NCI-H1048 (cell line): Measurements from ENCODE around the gene LYAR.

Experiments used
- DNase-seq: peaks from one replicate; lab custom pipeline; 2025; lab: John Stamatoyannopoulos, UW

Gene LYAR

GRCh38 chr4:4289941-4290850, at the start of gene LYAR, which contains the start of gene ZBTB49:
Gene LYAR, minus strand, starts transcription at chr4:4290154. Its CDS starts 6,412 bp downstream, at chr4:4283742.
Gene ZBTB49, plus strand, starts transcription at chr4:4290251. Its CDS starts 9,695 bp downstream, at chr4:4299946.
- peak; percentile 72 for DNase-seq

DNA sequence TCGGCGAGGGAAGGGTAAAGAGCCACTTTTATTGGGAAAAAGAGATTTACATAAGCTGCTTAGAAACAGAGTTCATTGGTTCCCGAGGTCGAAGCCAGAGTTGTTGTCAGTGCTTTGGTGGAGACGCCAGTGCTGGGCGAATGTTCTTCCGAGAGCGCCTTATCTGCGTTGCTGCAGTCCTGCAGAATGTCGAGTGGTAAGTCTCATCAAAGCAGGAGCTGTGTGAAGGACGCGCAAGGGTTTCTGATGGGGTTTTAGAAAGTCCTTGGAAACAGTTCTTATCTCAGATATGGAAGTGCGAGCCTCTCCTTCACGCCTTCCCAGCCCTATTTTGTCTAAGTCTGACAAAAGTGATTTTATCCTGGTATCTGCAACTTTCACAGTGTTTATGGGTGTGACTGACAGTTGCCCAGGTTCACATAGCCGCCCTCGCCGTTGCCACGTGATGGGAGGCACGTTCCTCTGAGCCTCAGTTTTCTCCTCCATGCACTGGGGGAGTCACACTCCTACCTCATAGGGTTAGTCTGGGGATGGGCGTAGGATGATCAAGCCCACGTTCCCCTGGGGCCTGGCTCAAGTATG, 49.6 kb upstream of the LYAR start:
- no peak for DNase-seq

GRCh38 chr4:4338210-4339001, 48.5 kb upstream of the LYAR start:
- DNase-seq: no peak

DNA sequence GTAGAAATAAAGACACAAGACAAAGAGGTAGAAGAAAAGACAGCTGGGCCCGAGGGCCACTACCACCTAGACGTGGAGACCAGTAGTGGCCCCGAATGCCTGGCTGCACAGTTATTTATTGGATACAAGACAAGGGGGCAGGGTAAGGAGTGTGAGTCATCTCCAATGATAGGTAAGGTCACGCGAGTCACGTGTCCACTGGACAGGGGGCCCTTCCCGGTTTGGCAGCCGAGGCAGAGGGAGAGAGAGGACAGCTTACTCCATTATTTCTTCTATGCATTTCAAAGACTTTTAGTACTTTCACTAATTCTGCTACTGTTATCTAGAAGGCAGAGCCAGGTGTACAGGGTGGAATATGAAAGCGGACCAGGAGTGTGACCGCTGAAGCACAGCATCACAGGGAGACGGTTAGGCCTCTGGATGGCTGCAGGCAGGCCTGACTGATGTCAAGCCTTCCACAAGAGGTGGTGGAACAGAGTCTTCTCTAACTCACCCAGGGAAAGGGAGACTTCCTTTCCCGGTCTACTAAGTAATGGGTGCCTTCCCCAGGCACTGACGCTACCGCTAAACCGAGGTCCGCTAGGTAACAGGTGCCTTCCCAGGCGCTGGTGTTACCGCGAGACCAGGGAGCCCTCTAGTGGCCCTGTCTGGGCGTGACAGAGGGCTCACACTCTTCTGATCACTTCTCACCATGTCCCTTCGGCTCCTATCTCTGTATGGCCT, 45.0 kb upstream of the LYAR start:
- DNase-seq: no peak

DNA sequence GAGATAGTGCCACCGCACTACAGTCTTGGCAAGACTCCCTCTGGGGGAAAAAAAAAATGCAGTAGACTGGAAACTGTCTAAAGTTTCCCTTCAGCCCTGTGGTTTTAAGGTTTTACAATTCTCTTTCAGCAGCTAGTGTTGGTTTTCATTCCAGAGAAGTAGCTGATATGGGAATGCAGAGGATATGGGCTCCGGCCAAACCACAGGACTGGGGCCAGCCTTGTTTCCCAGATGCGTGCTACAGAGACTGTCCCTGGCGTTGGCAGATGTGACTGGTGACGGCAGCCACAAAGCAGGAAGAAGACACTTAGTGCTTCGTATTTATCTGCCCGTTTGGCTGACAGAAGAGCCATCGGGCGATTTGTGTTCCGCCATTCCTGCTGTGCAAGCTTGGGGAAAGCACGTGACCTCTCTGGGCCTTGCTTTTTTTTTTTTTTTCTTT, 43.3 kb upstream of the LYAR start:
- no peak for DNase-seq

GRCh38 chr4:4332529-4332928, 42.6 kb upstream of the LYAR start:
- DNase-seq: no peak

DNA sequence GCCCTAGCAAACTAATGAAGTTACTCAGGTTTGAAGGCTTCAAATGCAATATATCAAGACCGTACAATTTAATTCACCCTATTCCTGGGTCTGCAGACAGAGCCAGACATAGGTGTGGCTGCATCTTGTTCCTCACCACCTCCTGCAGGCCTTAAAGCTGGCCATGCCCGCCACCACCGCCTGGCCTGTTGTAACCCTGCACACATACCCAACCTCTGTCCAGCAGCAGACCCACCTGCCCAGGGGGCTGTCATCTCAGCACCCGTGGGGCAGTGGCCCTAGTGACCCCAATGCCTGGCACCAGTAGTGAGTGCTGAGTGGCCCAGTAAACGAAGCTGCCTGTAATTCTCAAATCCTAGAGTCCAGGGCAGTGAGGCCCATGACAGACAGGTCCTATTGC, 40.8 kb upstream of the LYAR start:
- no peak for DNase-seq

DNA sequence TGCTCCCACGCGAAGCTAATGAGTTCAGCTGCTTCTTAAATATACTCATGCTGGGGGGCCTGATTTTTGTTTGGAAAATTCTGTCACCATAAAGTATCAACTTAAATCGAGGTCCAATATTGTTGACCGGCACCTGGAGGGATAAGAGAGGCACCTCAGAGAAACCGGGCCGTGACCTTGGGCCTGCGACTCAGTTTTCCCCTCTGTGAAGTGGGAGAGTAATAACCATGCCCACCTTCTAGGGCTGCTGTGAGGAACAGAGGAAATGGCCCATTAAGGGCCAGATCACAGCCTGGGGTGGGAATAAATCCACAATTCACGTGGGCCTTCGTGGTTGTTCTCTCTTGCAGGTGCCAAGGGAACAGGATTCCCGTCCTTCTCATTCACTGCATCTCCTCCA, 39.5 kb upstream of the LYAR start:
- no peak for DNase-seq

DNA sequence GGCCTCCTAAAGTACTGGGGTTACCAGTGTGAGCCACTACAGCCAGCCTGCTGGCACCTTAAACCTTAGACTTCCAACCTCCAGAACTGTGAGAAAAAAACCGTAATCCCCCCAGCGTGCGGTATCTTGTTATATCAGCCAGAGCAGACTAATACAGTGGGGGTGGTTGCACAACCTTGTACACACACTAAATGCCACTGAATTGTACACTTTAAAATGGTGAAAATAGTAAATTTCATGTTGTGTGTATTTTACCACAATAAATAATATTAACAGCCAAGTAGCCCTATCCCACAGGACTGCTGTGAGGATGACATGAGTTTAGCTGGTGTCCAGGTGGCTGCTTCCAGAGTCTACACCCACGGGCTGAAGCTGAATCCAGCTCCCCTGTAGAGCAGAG, 38.9 kb upstream of the LYAR start:
- DNase-seq: no peak

DNA sequence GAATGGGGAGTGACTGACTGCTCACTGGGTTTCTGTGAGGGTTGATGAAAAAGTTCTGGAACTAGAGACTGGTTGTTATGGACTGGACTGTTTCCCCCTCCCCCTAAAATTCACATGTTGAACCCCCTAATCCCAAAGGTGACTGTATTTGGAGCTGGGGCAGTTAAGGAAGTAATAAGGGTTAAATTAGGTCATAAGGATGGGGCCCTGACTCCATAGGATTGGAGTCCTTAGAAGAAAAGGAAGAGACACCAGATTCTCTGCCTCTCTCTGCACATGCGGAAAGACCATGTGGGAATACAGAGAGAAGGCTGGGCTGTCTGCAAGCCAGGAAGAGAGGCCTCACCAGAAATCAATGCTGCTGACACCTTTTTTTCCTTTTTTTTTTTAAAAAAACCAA, 38.3 kb upstream of the LYAR start:
- no peak for DNase-seq

DNA sequence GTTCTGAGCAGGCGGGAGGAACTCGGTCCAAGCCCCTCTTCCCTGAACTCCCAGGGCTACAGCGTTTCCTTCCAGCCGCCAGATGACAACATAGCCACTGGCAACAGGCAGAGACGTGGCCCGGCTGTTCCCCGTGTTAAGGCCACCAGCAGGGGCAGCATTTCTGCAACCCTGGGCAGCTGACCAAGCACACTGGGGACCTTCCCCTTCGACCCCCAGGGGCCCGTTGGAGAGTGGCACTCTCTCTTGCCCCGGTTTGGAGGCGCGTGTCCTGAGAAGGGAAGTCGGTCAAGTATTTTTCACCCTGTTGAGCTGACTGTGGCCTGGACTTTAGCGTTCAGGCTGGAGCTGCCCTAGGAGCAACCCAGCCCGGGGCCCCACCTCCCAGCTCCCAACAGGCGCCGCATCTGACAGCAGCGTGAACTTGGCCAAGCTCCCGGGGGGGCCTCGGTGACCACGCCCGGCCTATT, 37.7 kb upstream of the LYAR start:
- no peak for DNase-seq

GRCh38 chr4:4326166-4326565, 36.2 kb upstream of the LYAR start:
- no peak for DNase-seq

DNA sequence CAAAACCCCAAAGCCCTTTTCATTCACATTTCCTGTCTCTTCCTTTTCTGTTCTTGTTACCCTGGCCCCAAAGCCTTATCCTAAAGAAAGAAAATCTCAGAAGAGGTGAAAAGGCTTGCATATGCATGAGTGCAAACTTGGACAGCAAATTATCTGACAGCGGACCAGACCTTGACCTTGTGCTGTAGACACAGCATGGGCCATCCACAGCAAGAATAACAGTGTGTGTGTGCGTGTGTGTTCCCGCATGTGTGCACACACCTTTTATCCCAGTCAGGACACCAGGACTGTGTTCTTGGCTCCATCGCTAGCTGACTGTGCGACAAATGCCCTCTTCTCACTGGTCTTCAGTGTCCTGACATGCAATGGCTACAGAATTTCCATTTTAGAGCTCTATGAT, 35.4 kb upstream of the LYAR start:
- DNase-seq: no peak

- DNase-seq: no peak
Observed at GRCh38 chr4:4323705-4324534, 34.0 kb upstream of the LYAR start.

DNA sequence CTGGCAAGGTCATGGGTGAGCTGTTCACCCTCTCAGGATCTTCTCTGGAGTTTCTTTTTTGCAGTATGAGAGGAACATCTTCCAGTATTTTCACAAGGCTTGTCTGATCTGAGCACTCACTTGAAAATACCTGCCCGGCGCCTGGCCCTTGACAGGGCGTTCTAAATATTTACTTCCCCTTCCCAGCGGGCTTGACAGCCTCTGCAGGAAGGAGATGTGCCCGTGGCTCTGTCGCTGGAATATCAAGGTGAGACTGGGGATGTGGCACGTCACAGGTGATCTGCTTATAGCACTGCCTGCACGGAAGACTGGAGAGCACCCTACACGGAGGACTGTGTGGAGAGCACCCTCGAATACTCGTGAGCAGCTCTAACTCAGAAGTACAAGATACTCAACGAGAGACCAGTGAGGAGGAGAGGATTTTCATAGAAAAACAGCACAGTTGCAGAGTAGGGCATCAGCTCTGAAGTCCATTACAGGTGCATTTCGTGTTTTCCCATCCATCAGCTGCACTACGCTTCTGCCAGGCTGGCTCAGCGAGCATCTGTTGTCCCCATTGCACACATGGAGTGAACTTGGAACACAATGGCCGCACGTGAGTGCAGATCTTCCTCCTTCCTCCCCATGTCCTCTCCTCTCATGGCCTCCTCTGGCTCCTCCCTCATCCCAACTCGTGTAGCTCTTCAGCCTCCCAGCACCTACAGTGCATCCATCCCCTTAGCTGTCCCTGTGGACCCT, 32.2 kb upstream of the LYAR start:
- DNase-seq: no peak

DNA sequence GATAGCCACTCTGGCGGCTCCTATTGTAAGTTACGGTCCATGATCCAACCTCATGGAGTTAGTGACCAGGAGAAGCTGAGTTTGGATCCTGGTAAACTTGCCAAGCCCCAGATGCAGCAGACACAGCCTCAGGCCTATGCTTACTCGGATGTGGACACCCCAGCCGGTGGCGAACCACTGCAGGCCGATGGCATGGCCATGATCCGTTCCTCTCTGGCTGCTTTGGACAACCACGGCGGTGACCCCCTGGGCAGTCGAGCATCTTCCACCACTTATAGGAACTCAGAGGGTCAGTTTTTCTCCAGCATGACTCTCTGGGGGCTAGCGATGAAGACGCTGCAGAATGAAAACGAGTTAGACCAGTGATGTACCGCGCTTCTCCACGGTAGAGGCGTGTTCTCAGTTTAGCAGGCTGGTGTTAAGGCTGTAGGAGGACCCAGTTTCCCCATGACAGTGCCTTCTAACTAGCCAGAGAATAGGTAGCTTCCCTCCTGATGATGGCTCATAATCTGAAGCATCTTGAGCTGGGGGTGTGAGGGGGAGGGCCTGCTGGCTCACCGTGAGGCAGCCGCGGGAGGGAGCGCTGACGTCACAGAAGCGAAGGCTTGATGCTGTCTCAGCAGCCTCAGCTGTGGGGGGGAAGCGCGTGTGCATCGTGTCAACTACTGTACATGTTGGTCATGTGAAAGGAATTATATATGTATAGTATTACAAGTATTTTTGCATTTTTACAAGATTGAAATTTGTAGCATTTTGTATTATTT, 31.2 kb upstream of the LYAR start:
- DNase-seq: no peak

DNA sequence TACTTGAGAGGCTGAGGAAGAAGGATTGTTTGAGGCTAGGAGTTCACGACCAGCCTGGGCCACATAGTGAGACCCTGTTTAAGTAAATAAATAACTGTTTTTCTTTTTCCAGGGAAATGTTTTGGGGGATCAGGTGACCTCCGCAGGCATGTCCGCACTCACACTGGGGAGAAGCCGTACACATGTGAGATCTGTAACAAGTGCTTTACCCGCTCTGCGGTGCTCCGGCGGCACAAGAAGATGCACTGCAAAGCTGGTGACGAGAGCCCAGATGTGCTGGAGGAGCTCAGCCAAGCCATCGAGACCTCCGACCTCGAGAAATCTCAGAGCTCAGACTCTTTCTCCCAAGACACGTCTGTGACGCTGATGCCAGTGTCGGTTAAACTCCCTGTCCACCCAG, 30.6 kb upstream of the LYAR start:
- no peak for DNase-seq

DNA sequence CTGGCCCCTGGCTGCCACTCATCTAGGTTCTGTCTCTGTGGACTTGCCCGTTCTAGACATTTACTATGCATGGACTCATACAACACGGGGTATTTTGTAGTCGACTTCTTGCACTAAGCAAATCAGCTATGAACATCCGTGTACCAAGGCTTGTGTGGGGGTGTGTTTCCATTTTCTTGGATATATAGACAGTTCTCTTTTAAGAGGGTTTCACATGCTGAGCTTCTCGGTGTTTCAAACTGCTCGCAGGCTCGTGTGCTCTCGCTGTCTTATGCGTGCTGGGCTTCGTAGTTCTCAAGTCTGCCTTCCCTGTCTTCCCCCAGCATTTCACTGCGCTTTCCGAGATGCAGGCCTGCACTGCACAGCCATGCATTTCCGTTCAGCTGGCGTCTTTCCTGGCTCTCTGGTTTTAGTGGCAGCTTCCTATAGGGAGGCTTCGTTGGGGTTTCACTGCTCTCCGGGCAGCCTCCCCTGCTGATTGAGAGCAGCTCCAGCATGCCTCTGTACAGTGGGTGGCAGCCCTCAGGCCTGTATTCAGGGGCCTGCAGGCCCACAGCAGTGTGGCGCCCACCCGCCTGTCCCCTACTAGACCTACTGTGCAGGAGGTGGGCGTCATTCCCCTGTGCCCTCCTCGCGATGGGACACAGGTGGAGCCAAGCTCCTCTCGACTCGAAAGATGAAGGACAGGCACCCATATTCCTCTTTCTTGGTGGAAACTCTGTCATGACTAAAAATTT, 27.7 kb upstream of the LYAR start:
- no peak for DNase-seq

DNA sequence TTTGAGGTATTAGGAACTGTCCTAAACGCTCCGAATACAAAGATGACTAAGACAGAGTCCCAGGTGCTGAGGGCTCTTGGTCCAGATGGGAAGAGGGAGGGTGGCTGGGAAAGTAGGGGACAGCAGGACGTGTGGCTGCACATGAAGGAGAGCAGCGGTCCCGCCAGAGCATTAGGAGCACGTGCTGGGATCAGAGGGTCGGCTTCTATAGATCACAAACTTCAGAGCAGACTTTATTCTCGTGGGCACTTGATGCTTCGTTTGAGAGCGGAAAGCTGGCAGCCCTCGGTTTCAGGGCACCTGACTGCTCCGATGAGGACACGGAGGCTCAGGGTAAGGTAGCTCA, 26.2 kb upstream of the LYAR start:
- DNase-seq: no peak
